ENCODE data around the gene EIF4G3.

Gene EIF4G3

DNA sequence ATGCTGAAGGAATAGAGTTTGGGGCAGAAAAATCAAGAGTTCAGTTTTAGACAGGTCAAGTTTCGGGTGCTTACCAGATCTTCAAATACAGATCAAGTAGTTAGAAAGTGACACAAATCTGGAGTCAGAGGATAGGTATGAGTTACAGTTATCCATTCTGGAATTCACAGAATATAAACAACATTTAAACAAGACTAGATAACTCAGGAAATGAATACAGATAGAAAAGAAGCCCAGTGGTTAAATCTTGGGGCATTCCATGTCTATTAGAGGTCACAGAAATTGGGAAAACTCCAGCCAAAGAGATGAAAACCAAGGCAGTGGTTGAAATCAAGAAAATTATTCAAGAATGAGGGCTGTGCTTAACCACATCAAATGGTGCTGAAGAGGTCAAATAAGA, 202.6 kb downstream of the EIF4G3 start:
- TF ChIP-seq, protein P1, sequence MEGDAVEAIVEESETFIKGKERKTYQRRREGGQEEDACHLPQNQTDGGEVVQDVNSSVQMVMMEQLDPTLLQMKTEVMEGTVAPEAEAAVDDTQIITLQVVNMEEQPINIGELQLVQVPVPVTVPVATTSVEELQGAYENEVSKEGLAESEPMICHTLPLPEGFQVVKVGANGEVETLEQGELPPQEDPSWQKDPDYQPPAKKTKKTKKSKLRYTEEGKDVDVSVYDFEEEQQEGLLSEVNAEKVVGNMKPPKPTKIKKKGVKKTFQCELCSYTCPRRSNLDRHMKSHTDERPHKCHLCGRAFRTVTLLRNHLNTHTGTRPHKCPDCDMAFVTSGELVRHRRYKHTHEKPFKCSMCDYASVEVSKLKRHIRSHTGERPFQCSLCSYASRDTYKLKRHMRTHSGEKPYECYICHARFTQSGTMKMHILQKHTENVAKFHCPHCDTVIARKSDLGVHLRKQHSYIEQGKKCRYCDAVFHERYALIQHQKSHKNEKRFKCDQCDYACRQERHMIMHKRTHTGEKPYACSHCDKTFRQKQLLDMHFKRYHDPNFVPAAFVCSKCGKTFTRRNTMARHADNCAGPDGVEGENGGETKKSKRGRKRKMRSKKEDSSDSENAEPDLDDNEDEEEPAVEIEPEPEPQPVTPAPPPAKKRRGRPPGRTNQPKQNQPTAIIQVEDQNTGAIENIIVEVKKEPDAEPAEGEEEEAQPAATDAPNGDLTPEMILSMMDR (IDR thresholded peaks at IDR 0.05; ENCODE audit: borderline replicate concordance, insufficient read depth, low read depth, low read length): no peak
- H3K4me3 ChIP-seq (ENCODE audit: low read depth, low read length): no peak overlapping the region

GRCh38 chr1:20972855-20973254, 203.8 kb downstream of the EIF4G3 start:
- TF ChIP-seq, protein P1 (IDR thresholded peaks at IDR 0.05; ENCODE audit: borderline replicate concordance, insufficient read depth, low read depth, low read length): no peak
- no peak overlapping the region for H3K4me3 ChIP-seq (ENCODE audit: low read depth, low read length)

DNA sequence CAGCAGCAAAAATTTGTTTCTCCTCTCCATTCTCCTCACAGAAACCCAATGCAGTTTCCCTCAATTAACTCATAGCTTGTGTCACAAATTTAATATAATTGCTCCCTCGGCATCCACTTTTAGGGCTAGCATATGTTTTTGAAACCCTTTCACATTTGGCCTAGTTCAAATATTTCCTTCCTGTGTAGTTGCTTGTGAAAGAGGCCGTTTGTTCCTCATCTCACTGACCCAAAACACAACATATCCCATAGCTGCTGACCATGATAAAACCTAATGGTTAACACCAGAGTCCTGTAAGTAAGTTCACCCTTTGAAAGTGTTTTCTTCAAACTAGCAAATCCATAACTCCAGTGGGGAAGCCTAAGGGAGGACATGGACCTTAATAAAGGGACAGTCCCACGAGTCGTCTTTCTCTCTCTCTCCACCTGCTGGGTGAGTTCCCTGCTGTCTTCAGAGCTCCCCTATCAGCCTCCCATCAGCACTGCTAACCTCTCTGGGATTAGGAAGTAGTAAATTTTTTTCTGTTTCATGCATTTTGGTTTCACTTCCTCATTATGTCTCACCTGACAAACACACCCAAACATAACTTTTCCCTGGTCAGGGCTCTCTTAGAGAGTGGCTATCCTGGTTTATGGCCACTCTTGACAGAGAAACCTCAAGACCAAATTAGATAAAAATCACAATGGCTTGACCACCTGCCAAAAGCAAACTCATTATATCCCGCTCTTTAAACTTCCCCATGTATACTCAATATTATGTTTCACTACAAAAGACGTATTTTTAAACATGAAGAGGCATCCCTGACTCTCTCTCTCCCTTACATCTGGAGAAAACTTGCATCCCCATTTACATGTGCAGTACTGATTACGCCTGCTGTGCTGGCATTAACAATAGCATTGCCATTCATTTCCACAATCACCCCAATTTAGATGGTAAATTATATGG, 211.9 kb downstream of the EIF4G3 start:
- TF ChIP-seq, protein P1 (IDR thresholded peaks at IDR 0.05; ENCODE audit: borderline replicate concordance, insufficient read depth, low read depth, low read length): no peak
- no peak overlapping the region for H3K4me3 ChIP-seq (ENCODE audit: low read depth, low read length)

- TF ChIP-seq, protein P1 (IDR thresholded peaks at IDR 0.05; ENCODE audit: borderline replicate concordance, insufficient read depth, low read depth, low read length): no peak
- H3K4me3 ChIP-seq (ENCODE audit: low read depth, low read length): no peak overlapping the region
These were observed 214.0 kb downstream of the EIF4G3 start for GRCh38 chr1:20962576-20963258.

DNA sequence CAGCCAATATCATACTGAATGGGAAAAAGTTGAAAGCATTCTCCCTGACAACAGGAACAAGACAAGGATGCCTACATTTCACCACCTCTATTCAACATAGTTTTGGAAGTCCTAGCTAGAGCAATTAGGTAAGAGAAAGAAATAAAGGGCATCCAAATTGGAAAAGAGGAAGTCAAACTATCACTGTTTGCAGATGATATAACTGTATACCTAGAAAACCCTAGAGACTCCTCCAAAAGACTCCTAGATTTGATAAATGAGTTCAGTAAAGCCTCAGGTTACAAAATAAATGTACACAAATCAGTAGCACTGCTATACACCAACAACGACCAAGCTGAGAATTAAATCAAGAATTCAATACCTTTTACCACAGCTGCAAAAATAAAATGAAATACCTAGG, 218.3 kb downstream of the EIF4G3 start:
- TF ChIP-seq, protein P1 (IDR thresholded peaks at IDR 0.05; ENCODE audit: borderline replicate concordance, insufficient read depth, low read depth, low read length): no peak
- no peak overlapping the region for H3K4me3 ChIP-seq (ENCODE audit: low read depth, low read length)

- H3K4me3 ChIP-seq (ENCODE audit: low read depth, low read length): no peak overlapping the region
- TF ChIP-seq, protein P1 (IDR thresholded peaks at IDR 0.05; ENCODE audit: borderline replicate concordance, insufficient read depth, low read depth, low read length): no peak
These were observed 220.4 kb downstream of the EIF4G3 start for GRCh38 chr1:20956272-20956671.
